Lung (tissue), 16 donors: Measurements from ENCODE around the gene LENG1. TPM values are rescaled to one million over a fixed set of nuclear protein-coding genes. Genes with fewer than 3 reads are reported as not detected.

Source experiments
- ATAC-seq: fragments of 200-7000 bp; cut with Tn5 transposase; one replicate; pipeline ENCODE4 v1.9.1; 2020; ENCODE audit warnings: moderate number of reproducible peaks; ENCODE audit not compliant: insufficient read depth, low FRiP score
- DNase-seq, 3 donors: peaks; one replicate each; pipeline ENCODE4 v3.0.0-alpha.2; 2013 to 2017
- H3K27ac ChIP-seq, 2 donors: one replicate each; pipeline ENCODE4 v1.5.1; 2013; ENCODE audit warnings: mild to moderate bottlenecking in 2 of 2, moderate library complexity in 2 of 2, control low read depth in 1 of 2, inconsistent platforms in 1 of 2, low read depth in 1 of 2, low read length in 1 of 2
- H3K27me3 ChIP-seq, 3 donors: one replicate each; pipeline ENCODE4 v1.5.1; 2013; ENCODE audit warnings: low read length in 2 of 3; ENCODE audit not compliant: control insufficient read depth in 3 of 3, insufficient read depth in 3 of 3
- H3K36me3 ChIP-seq, 4 donors: one replicate each; pipeline ENCODE4 v1.5.1; 2013; ENCODE audit warnings: low read length in 4 of 4, mild to moderate bottlenecking in 1 of 4, moderate library complexity in 1 of 4; ENCODE audit not compliant: control insufficient read depth in 4 of 4, insufficient read depth in 4 of 4
- H3K4me1 ChIP-seq, 5 donors: one replicate each; pipeline ENCODE4 v1.5.1; 2013; ENCODE audit warnings: low read length in 5 of 5, mild to moderate bottlenecking in 2 of 5, moderate library complexity in 1 of 5; ENCODE audit not compliant: control insufficient read depth in 5 of 5, insufficient read depth in 5 of 5
- H3K4me3 ChIP-seq: one replicate; pipeline ENCODE4 v1.5.1; 2013; ENCODE audit warnings: mild to moderate bottlenecking, control low read depth, moderate library complexity
- H3K9ac ChIP-seq, 2 donors: one replicate each; pipeline ENCODE4 v1.5.1; 2013; ENCODE audit warnings: low read length in 2 of 2, control low read depth in 1 of 2; ENCODE audit not compliant: insufficient read depth in 1 of 2
- H3K9me3 ChIP-seq, 4 donors: one replicate each; pipeline ENCODE4 v1.5.1; 2013; ENCODE audit warnings: low read length in 3 of 4, mild to moderate bottlenecking in 1 of 4, moderate library complexity in 1 of 4; ENCODE audit not compliant: control insufficient read depth in 4 of 4, insufficient read depth in 3 of 4
- WGBS, 2 donors: extraction: QIAGEN DNeasy Blood & Tissue Kit; methylation state at CpG; one replicate each; pipeline ENCODE4 v1.1.7; 2013; 5-methylcytosine and 5-hydroxymethylcytosine counted together
- long read RNA-seq, 5 donors: transcript quantifications; one replicate each; lab custom pipeline, GENCODE V29; 2026
- polyA plus RNA-seq, 2 donors: library from polyadenylated mRNA; stranded (reverse); fragments of 200-250 nt; gene quantifications; one replicate each; pipeline ENCODE4 v1.2.1, GENCODE V29; 2013
- total RNA-seq, 2 donors: library from RNA; depleted of rRNA in 1 of 2; stranded (reverse); fragments of >200 nt in 1 of 2; gene quantifications; one replicate each; pipeline ENCODE4 v1.2.1, GENCODE V29; 2014 to 2021
- TF ChIP-seq, protein P1 (sequence below): IDR thresholded peaks from 2 replicates; pipeline ENCODE4 v1.5.1; 2012; ENCODE audit warnings: mild to moderate bottlenecking; ENCODE audit errors: control extremely low read depth, extremely low read depth
- donor health status: control.
- donor health status: control.
- donor health status: Bipolar disorder and iron deficiency.
- donor health status: healthy.
- donor health status: DM: yes; HTN: yes; CAD: no.

LENG1 gene
- total RNA-seq (1 to 10 TPM; 3.8 to 8.5 TPM), polyA plus RNA-seq (10 to 100 TPM in 1 of 2 donors, 1 to 10 TPM in 1; 7.9 to 17.1 TPM)
- long read RNA-seq, donor 1, partial matches to known transcripts, result 6 of 8 reads
- long read RNA-seq, donor 1, other reads (novel, unspliced or antisense), result 0 of 8 reads
- long read RNA-seq, donor 2, transcript LENG1-201 (4 exons, 1,542 nt), result major isoform, 5 of 5 reads
- long read RNA-seq, donor 2, partial matches to known transcripts, result 0 of 5 reads
- long read RNA-seq, donor 2, other reads (novel, unspliced or antisense), result 0 of 5 reads
- long read RNA-seq, donor 3, transcript LENG1-201 (4 exons, 1,542 nt), result major isoform, 5 of 5 reads
- long read RNA-seq, donor 3, partial matches to known transcripts, result 0 of 5 reads
- long read RNA-seq, donor 3, other reads (novel, unspliced or antisense), result 0 of 5 reads
- long read RNA-seq, donor 4, partial matches to known transcripts, result 5 of 8 reads
- long read RNA-seq, donor 4, other reads (novel, unspliced or antisense), result 0 of 8 reads
- long read RNA-seq, donor 5, transcript LENG1-201 (4 exons, 1,542 nt), result major isoform, 8 of 8 reads
- long read RNA-seq, donor 5, partial matches to known transcripts, result 0 of 8 reads
- long read RNA-seq, donor 5, other reads (novel, unspliced or antisense), result 0 of 8 reads

DNA sequence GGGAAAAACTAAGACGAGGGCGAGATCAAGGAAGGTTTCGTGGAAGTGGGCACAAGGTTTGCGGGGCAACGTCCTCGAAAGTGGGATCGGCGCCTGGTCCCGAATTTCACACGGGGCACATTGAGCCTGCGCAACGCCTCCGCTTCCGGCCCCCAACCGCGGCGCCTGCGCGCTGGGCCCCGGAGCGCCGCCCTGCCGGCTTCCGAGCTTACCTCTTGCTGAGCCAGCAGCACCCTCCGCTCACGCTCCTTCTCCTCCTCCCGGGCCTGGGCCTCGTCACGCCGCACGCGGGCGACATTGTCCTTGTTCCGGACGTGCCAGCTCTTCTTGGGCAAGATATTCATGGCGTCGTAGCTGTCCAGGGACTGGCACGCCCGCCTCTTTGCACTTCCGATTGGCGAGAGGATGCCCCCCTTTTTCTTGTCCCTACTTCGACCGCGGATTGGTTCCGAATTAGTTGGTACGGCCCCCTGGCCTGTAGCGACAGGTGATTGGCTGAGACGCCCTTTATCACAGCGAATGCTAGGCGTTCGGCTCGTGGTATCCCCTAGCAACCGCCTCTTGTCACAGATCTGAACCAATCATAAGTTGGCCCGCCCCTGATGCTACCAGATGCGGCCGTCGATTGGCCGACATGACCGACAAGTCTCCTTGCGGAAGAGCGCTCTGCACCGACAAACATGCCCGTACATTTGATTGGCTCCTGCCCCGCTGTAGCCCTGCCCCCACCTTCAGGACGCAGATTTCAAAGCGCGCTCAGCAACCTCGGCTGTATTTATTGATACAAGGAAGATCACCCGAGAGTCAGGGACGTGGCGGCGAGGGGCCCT lies at the start of gene LENG1:
LENG1 (minus strand) TSS at position 370 of the 830 bp plus-strand sequence; CDS start at position 344, 26 bp downstream.
- Histone ChIP-seq H3K4me3 (peak within 1 kb of the TSS; percentile 39), H3K36me3 (peaks cover 0 to 28% (median 6%) of the 10 kb centered on the region in 4 donors), H3K27ac (peak within 1 kb of the TSS; percentile 90 to 96), H3K4me1 (peaks cover 7 to 22% (median 9%) of the 10 kb centered on the region in 5 donors), H3K27me3 (peaks cover 0 to 2% (median 0%) of the 10 kb centered on the region in 3 donors), H3K9me3 (no peaks in the 10 kb centered on the region), H3K9ac (peak within 1 kb of the TSS; percentile 71 to 81)
- WGBS, 2 donors, result 0% methylated on average over 72 of the region's 72 CpGs
- TF ChIP-seq, protein P1, sequence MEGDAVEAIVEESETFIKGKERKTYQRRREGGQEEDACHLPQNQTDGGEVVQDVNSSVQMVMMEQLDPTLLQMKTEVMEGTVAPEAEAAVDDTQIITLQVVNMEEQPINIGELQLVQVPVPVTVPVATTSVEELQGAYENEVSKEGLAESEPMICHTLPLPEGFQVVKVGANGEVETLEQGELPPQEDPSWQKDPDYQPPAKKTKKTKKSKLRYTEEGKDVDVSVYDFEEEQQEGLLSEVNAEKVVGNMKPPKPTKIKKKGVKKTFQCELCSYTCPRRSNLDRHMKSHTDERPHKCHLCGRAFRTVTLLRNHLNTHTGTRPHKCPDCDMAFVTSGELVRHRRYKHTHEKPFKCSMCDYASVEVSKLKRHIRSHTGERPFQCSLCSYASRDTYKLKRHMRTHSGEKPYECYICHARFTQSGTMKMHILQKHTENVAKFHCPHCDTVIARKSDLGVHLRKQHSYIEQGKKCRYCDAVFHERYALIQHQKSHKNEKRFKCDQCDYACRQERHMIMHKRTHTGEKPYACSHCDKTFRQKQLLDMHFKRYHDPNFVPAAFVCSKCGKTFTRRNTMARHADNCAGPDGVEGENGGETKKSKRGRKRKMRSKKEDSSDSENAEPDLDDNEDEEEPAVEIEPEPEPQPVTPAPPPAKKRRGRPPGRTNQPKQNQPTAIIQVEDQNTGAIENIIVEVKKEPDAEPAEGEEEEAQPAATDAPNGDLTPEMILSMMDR, result peak; percentile 31
- ATAC-seq (peak; percentile 91), DNase-seq (peak; percentile 100)

DNA sequence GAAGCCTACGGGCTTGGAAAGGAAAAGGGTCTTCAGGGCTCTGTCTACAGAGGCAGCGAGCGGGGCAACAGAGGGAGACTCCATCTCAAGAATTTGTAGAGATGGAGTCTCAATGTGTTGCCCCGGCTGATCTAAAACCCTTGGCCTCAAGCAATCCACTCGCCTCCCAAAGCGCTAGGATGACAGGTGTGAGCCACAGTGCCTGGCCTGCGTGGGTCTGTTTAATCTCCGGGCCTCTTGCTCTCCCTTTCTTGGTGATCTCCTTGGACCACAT lies 49.2 kb upstream of the LENG1 start:
- ATAC-seq (no peak), DNase-seq (no peak)
- H3K4me3 ChIP-seq, result no peak overlapping the region
- peaks cover 16 to 35% (median 25%) of the 10 kb centered on the region in 4 donors for H3K36me3 ChIP-seq
- WGBS, 2 donors, result 77 to 80% methylated on average over 8 of the region's 8 CpGs
- peak overlapping the region; percentile 39 to 97 for H3K27ac ChIP-seq
- TF ChIP-seq, protein P1, result no peak
- no peaks in the 10 kb centered on the region for H3K9me3 ChIP-seq
- H3K4me1 ChIP-seq, result peaks cover 4 to 42% (median 23%) of the 10 kb centered on the region in 5 donors
- H3K9ac ChIP-seq, result peak overlapping the region in 1 of 2 donors; percentile 56
- H3K27me3 ChIP-seq, result no peaks in the 10 kb centered on the region

DNA sequence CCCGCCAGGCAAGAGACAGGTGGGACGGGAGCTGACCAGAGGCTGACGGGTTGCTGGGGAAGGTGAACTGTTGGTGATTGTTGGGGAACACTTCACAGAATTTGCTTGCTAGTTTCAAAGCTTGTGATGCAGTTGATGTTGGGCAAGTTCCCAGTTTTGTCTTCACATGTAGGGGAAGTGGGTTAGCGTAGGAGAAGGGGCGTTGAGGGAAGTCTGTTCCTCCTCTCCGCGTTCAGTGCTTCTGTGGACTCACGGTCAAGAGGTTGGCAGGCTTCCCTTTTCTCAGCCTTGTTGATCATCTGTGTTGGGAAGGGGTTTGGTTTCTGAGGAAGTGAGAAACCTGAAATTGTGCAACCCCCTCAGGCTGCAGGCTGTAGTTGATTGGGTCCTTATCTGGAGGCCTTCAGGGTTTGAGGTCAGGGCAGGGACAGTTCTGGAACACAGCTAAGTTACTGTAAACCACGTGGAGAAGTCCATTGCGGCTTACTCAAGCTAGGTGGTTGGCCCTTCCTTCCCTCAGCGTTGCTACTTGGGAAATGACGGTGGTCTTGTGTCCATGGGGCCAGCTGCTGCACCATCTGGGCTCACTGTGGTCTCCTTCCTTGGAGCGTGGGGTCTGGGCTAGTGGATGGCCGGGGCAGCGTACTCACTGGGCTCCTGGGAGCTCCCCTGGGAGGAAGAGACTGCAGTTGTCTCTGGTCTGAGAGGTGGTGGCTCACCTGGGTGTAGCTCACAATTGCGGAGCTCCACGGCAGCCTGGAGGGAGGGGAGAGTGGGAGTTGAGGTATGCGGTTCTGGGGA lies 48.7 kb upstream of the LENG1 start:
- no peaks in the 10 kb centered on the region for H3K9me3 ChIP-seq
- H3K9ac ChIP-seq, result peak overlapping the region in 1 of 2 donors; percentile 56
- H3K4me1 ChIP-seq, result peaks cover 8 to 46% (median 27%) of the 10 kb centered on the region in 5 donors
- DNase-seq (peak; percentile 74 to 93 (median 82)), ATAC-seq (peak; percentile 67)
- TF ChIP-seq, protein P1, result no peak
- 29 to 39% methylated on average over 18 of the region's 18 CpGs for WGBS, 2 donors
- peaks cover 22 to 38% (median 29%) of the 10 kb centered on the region in 4 donors for H3K36me3 ChIP-seq
- peak overlapping the region; percentile 39 to 97 for H3K27ac ChIP-seq
- no peak overlapping the region for H3K4me3 ChIP-seq
- H3K27me3 ChIP-seq, result no peaks in the 10 kb centered on the region
